Thymus (tissue), 11 donors: ENCODE results near the gene BTBD8. TPM values are rescaled to one million over a fixed set of nuclear protein-coding genes. Genes with fewer than 3 reads are reported as not detected.

Experiments used
- DNase-seq, 9 donors: peaks; one replicate each; pipeline ENCODE4 v3.0.0-alpha.2; 2013; ENCODE audit warnings: low spot score in 9 of 9, low read depth in 6 of 9, missing footprints in 1 of 9
- H3K27ac ChIP-seq, 2 donors: one replicate each; pipeline ENCODE4 v1.5.1; 2013; ENCODE audit warnings: control low read depth in 1 of 2, low read depth in 1 of 2, low read length in 1 of 2, mild to moderate bottlenecking in 1 of 2, moderate library complexity in 1 of 2
- H3K27me3 ChIP-seq, 2 donors: one replicate each; pipeline ENCODE4 v1.5.1; 2013; ENCODE audit warnings: low read length in 1 of 2; ENCODE audit not compliant: control insufficient read depth in 2 of 2, insufficient read depth in 1 of 2
- H3K36me3 ChIP-seq, 2 donors: one replicate each; pipeline ENCODE4 v1.5.1; 2013; ENCODE audit warnings: low read length in 1 of 2, mild to moderate bottlenecking in 1 of 2, moderate library complexity in 1 of 2; ENCODE audit not compliant: control insufficient read depth in 2 of 2, insufficient read depth in 2 of 2
- H3K4me1 ChIP-seq, 2 donors: one replicate each; pipeline ENCODE4 v1.5.1; 2013; ENCODE audit warnings: low read length in 2 of 2; ENCODE audit not compliant: control insufficient read depth in 2 of 2, insufficient read depth in 2 of 2
- H3K4me3 ChIP-seq, 2 donors: one replicate each; pipeline ENCODE4 v1.5.1; 2013; ENCODE audit warnings: low read length in 2 of 2, control low read depth in 1 of 2, mild to moderate bottlenecking in 1 of 2
- H3K9me3 ChIP-seq, 2 donors: one replicate each; pipeline ENCODE4 v1.5.1; 2013; ENCODE audit warnings: low read length in 1 of 2, mild to moderate bottlenecking in 1 of 2; ENCODE audit not compliant: control insufficient read depth in 2 of 2, insufficient read depth in 1 of 2
- WGBS: extraction: QIAGEN DNeasy Blood & Tissue Kit; methylation state at CpG from one replicate; pipeline ENCODE4 v1.1.7; 2013; 5-methylcytosine and 5-hydroxymethylcytosine counted together
- polyA plus RNA-seq: library from polyadenylated mRNA; stranded (reverse); fragments of 200-250 nt; gene quantifications from one replicate; pipeline ENCODE4 v1.2.3, GENCODE V29; 2013
- total RNA-seq: library from RNA; stranded (reverse); fragments of 120-200 nt; gene quantifications from one replicate; pipeline ENCODE4 v1.2.4, GENCODE V29; 2013
- donor health status: healthy.

The BTBD8 gene
- total and polyA plus RNA-seq, 2 donors = 2.9 to 3.3 TPM

- WGBS = 100% methylated on average over 1 of the region's 1 CpG
Measured at GRCh38 chr1:92084651-92085050, 4.5 kb downstream of the BTBD8 start.

GRCh38 chr1:92085727-92086126 is 5.6 kb downstream of the BTBD8 start:
- Histone ChIP-seq H3K4me1 (peaks cover 0 to 6% of the 10 kb centered on the region in 2 donors), H3K27ac (no peak overlapping the region), H3K36me3 (no peaks in the 10 kb centered on the region), H3K27me3 (no peaks in the 10 kb centered on the region), H3K4me3 (no peak overlapping the region), H3K9me3 (peaks cover 2 to 16% of the 10 kb centered on the region in 2 donors)
- over 99% methylated on average over 4 of the region's 4 CpGs for WGBS
- no peak for DNase-seq

More at GRCh38 chr1:92084651-92085050, 4.5 kb downstream of the BTBD8 start:
- no peak overlapping the region for H3K4me3 ChIP-seq
- no peaks in the 10 kb centered on the region for H3K36me3 ChIP-seq
- DNase-seq = no peak
- peaks cover 2 to 16% of the 10 kb centered on the region in 2 donors for H3K9me3 ChIP-seq
- H3K27ac ChIP-seq = no peak overlapping the region
- H3K27me3 ChIP-seq = no peaks in the 10 kb centered on the region
- peaks cover 0 to 10% of the 10 kb centered on the region in 2 donors for H3K4me1 ChIP-seq

- WGBS = 95% methylated on average over 1 of the region's 1 CpG
- H3K36me3 ChIP-seq = no peaks in the 10 kb centered on the region
- H3K4me3 ChIP-seq = no peak overlapping the region
- H3K27ac ChIP-seq = no peak overlapping the region
- DNase-seq = no peak
- peaks cover 2 to 16% of the 10 kb centered on the region in 2 donors for H3K9me3 ChIP-seq
- no peaks in the 10 kb centered on the region for H3K4me1 ChIP-seq
- no peaks in the 10 kb centered on the region for H3K27me3 ChIP-seq
Measured at GRCh38 chr1:92087542-92087941, 7.4 kb downstream of the BTBD8 start.

GRCh38 chr1:92091625-92092024 is 11.5 kb downstream of the BTBD8 start:
- 98% methylated on average over 5 of the region's 5 CpGs for WGBS
- no peak overlapping the region for H3K27ac ChIP-seq

GRCh38 chr1:92094090-92094489 is 13.9 kb downstream of the BTBD8 start:
- Histone ChIP-seq H3K27me3 (no peaks in the 10 kb centered on the region), H3K36me3 (no peaks in the 10 kb centered on the region), H3K4me1 (no peaks in the 10 kb centered on the region), H3K4me3 (no peak overlapping the region), H3K9me3 (no peaks in the 10 kb centered on the region), H3K27ac (no peak overlapping the region)
- no peak for DNase-seq
- 95% methylated on average over 2 of the region's 2 CpGs for WGBS

More at GRCh38 chr1:92091625-92092024, 11.5 kb downstream of the BTBD8 start:
- H3K36me3 ChIP-seq = no peaks in the 10 kb centered on the region
- H3K4me1 ChIP-seq = no peaks in the 10 kb centered on the region
- peaks cover under 1% of the 10 kb centered on the region in 2 donors for H3K9me3 ChIP-seq
- no peaks in the 10 kb centered on the region for H3K27me3 ChIP-seq
- H3K4me3 ChIP-seq = no peak overlapping the region
- no peak for DNase-seq

GRCh38 chr1:92094595-92094994 is 14.4 kb downstream of the BTBD8 start:
- H3K4me3 ChIP-seq = no peak overlapping the region
- no peak overlapping the region for H3K27ac ChIP-seq
- no peaks in the 10 kb centered on the region for H3K9me3 ChIP-seq
- no peaks in the 10 kb centered on the region for H3K36me3 ChIP-seq
- WGBS = 95% methylated on average over 1 of the region's 1 CpG
- no peaks in the 10 kb centered on the region for H3K27me3 ChIP-seq
- no peaks in the 10 kb centered on the region for H3K4me1 ChIP-seq
- no peak for DNase-seq

GRCh38 chr1:92095874-92096273 is 15.7 kb downstream of the BTBD8 start:
- H3K4me3 ChIP-seq = no peak overlapping the region
- H3K9me3 ChIP-seq = no peaks in the 10 kb centered on the region
- H3K36me3 ChIP-seq = no peaks in the 10 kb centered on the region
- 98% methylated on average over 5 of the region's 5 CpGs for WGBS
- H3K27ac ChIP-seq = no peak overlapping the region
- no peaks in the 10 kb centered on the region for H3K4me1 ChIP-seq
- DNase-seq = no peak
- H3K27me3 ChIP-seq = no peaks in the 10 kb centered on the region

GRCh38 chr1:92096317-92096716 is 16.2 kb downstream of the BTBD8 start:
- Histone ChIP-seq H3K27ac (no peak overlapping the region), H3K36me3 (no peaks in the 10 kb centered on the region), H3K4me1 (no peaks in the 10 kb centered on the region), H3K4me3 (no peak overlapping the region), H3K9me3 (no peaks in the 10 kb centered on the region), H3K27me3 (no peaks in the 10 kb centered on the region)
- DNase-seq = no peak

GRCh38 chr1:92105546-92106081 is 25.5 kb downstream of the BTBD8 start:
- no peak overlapping the region for H3K27ac ChIP-seq
- 96% methylated on average over 3 of the region's 3 CpGs for WGBS
- no peaks in the 10 kb centered on the region for H3K36me3 ChIP-seq
- H3K4me3 ChIP-seq = no peak overlapping the region
- H3K9me3 ChIP-seq = no peaks in the 10 kb centered on the region
- DNase-seq = no peak
- H3K27me3 ChIP-seq = no peaks in the 10 kb centered on the region
- H3K4me1 ChIP-seq = no peaks in the 10 kb centered on the region
